ENCODE measurements around the gene DENND4B.
"Not testable (repeated sequence)": the region's sequence is repeated elsewhere in the genome, so short reads cannot be mapped to it uniquely, and the experiment has no call there.

Gene DENND4B

GRCh38 chr1:153946622-153947241, at the start of gene DENND4B:
Gene DENND4B (minus strand): TSS chr1:153946718. CDS start chr1:153944374, 2,344 bp downstream.
- peak; percentile 83 for DNase-seq

- DNase-seq: peak; percentile 5
Observed at GRCh38 chr1:153995640-153996039, 49.1 kb upstream of the DENND4B start.

GRCh38 chr1:153995202-153995601, 48.7 kb upstream of the DENND4B start:
- no peak for DNase-seq

GRCh38 chr1:153991806-153992205, 45.3 kb upstream of the DENND4B start:
- no peak for DNase-seq

GRCh38 chr1:153991151-153991630, 44.7 kb upstream of the DENND4B start:
- DNase-seq: no peak

- peak; percentile 88 for DNase-seq
Observed at GRCh38 chr1:153990468-153991150, 44.1 kb upstream of the DENND4B start, which contains the start of gene RPS27. Gene RPS27 (plus strand): TSS chr1:153990762. CDS start chr1:153990797, 35 bp downstream.

- DNase-seq: no peak
Observed at GRCh38 chr1:153987621-153988020, 41.1 kb upstream of the DENND4B start.

GRCh38 chr1:153985941-153986761, 39.6 kb upstream of the DENND4B start, which contains the start of gene RAB13:
Gene RAB13 (minus strand): TSS chr1:153986339. CDS start chr1:153986236, 103 bp downstream.
- no peak for DNase-seq

GRCh38 chr1:153985341-153985912, 38.9 kb upstream of the DENND4B start:
- peak; percentile 70 for DNase-seq

- DNase-seq: no peak
Observed at GRCh38 chr1:153984123-153984894, 37.8 kb upstream of the DENND4B start.

- not testable (repeated sequence) for DNase-seq
Observed at GRCh38 chr1:153981735-153982134, 35.2 kb upstream of the DENND4B start.

GRCh38 chr1:153979091-153979490, 32.6 kb upstream of the DENND4B start:
- DNase-seq: not testable (repeated sequence)

- DNase-seq: no peak
Observed at GRCh38 chr1:153978274-153978909, 31.9 kb upstream of the DENND4B start.

GRCh38 chr1:153977250-153978240, 31.0 kb upstream of the DENND4B start, which contains the start of gene JTB:
Gene JTB (minus strand): TSS chr1:153977674. CDS start chr1:153977252, 422 bp downstream.
- peak; percentile 93 for DNase-seq

- DNase-seq: no peak
Observed at GRCh38 chr1:153976819-153977249, 30.3 kb upstream of the DENND4B start.

GRCh38 chr1:153973525-153973924, 27.0 kb upstream of the DENND4B start:
- no peak for DNase-seq

GRCh38 chr1:153973071-153973470, 26.6 kb upstream of the DENND4B start:
- no peak for DNase-seq

- DNase-seq: no peak
Observed at GRCh38 chr1:153970346-153970745, 23.8 kb upstream of the DENND4B start.

GRCh38 chr1:153968972-153969371, 22.5 kb upstream of the DENND4B start:
- no peak for DNase-seq

GRCh38 chr1:153968408-153968807, 21.9 kb upstream of the DENND4B start:
- DNase-seq: no peak
